Peyer's patch (tissue), 4 donors: ENCODE results near the gene AFG3L2. TPM values are rescaled to one million over a fixed set of nuclear protein-coding genes. Genes with fewer than 3 reads are reported as not detected.

Experiments used
- DNase-seq, 3 donors: peaks; one replicate each; pipeline ENCODE4 v3.0.0-alpha.2; 2017 to 2019
- H3K27ac ChIP-seq, 4 donors: fragments of 200-600 bp; sonication (generic); one replicate each; pipeline ENCODE4 v1.5.1; 2016 to 2019
- H3K27me3 ChIP-seq, 2 donors: fragments of 200-600 bp; sonication (generic); one replicate each; pipeline ENCODE4 v1.5.1; 2019
- H3K36me3 ChIP-seq, 3 donors: fragments of 200-600 bp; sonication (generic); one replicate each; pipeline ENCODE4 v1.5.1; 2016 to 2019
- H3K4me1 ChIP-seq, 4 donors: fragments of 200-600 bp; sonication (generic); one replicate each; pipeline ENCODE4 v1.5.1; 2016 to 2019
- H3K4me3 ChIP-seq, 4 donors: fragments of 200-600 bp; sonication (generic); 1 replicate in 3 of 4; 2 replicates in 1 of 4; pipeline ENCODE4 v1.5.1; 2016 to 2019; ENCODE audit warnings: mild to moderate bottlenecking in 1 of 4
- H3K9me3 ChIP-seq, 4 donors: fragments of 200-600 bp; sonication (generic); one replicate each; pipeline ENCODE4 v1.5.1; 2016 to 2019; ENCODE audit warnings: mild to moderate bottlenecking in 1 of 4
- CTCF ChIP-seq, 6 experiments: fragments of 450-650 bp in 4 of 6; fragments of 200-600 bp in 2 of 6; sonication (generic) in 1 of 6; IDR thresholded peaks; one replicate each; pipeline ENCODE4 v1.5.1; 2017 to 2019; ENCODE audit warnings: antibody characterized with exemption in 6 of 6, mild to moderate bottlenecking in 3 of 6, moderate library complexity in 1 of 6
- POLR2A ChIP-seq, 2 donors: fragments of 450-650 bp; IDR thresholded peaks; one replicate each; pipeline ENCODE4 v1.5.1; 2017; ENCODE audit warnings: antibody characterized with exemption in 2 of 2, mild to moderate bottlenecking in 2 of 2, moderate library complexity in 2 of 2
- total RNA-seq, 4 donors: library from RNA; depleted of rRNA; stranded (reverse); fragments of >200 nt; gene quantifications; one replicate each; pipeline ENCODE4 v1.1.0, GENCODE V29; 2016

AFG3L2 gene
- total RNA-seq, 4 donors from 2014 or later: 47.9 to 111 (median 94.8) TPM

DNA sequence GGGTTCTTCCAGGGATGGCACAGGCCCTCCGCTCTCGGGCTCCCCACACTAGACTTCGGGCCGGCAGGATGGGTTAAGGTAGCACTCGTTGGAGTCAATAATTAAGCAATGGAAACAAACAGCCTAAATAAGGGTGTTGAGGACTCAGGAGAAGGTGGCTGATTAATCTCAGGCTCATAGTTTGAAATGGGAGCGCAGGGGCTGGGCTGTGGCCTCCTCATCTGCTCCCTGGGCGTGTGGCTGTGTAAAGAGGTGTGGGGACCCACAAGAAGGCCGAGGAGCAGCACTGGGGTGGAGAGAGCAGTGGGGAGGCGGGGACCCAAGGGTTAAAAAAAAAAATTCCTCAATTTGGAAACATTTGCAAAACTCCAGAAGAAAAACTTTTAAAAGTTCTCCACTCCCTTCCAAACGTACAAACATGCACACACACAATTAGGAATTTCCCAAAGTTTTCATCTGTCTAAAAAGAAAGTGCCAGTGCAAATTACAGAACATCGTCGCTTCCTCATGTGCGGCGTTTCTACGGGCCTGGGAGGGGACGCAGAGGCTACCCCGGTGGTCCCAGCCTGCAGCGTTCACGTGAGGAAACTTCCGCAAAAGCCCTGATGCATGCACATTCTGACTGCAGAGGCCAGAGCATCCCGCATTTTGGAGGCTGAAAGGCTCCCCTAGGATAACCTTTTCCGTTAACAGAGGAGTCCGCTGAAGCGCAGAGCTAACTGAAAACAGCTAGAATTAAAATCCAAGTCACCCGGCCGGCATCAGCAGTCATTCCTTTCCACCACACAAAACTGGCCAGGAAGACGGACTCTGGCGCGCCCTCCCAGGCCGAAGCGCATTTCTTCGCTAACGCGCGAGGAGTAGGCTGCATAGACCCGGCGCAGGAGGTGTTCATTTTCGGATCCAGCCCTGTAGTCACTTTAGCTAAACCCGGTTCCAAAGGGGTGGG lies 70.0 kb downstream of the AFG3L2 start:
- no peaks in the 10 kb centered on the region for H3K27me3 ChIP-seq
- DNase-seq: peak in 1 of 3 donors; percentile 67
- H3K4me3 ChIP-seq: peak overlapping the region; percentile 26 to 70 (median 58)

GRCh38 chr18:12305930-12306629 lies 70.9 kb downstream of the AFG3L2 start:
- no peak overlapping the region for H3K27ac ChIP-seq
- H3K9me3 ChIP-seq: no peaks in the 10 kb centered on the region
- H3K27me3 ChIP-seq: no peaks in the 10 kb centered on the region
- H3K36me3 ChIP-seq: no peaks in the 10 kb centered on the region
- peaks cover 0 to 14% (median 7%) of the 10 kb centered on the region in 4 donors for H3K4me1 ChIP-seq
- TF ChIP-seq POLR2A (IDR thresholded peaks at IDR 0.05) (no peak), CTCF (IDR thresholded peaks at IDR 0.05) (no peak)
- DNase-seq: no peak
- H3K4me3 ChIP-seq: no peak overlapping the region

More for the DNA sequence above, 70.0 kb downstream of the AFG3L2 start:
- no peaks in the 10 kb centered on the region for H3K9me3 ChIP-seq
- H3K4me1 ChIP-seq: peaks cover 0 to 14% (median 7%) of the 10 kb centered on the region in 4 donors
- TF ChIP-seq POLR2A (IDR thresholded peaks at IDR 0.05): no peak
- peak overlapping the region; percentile 80 to 98 (median 90) for H3K27ac ChIP-seq
- peaks cover 0 to 4% (median 0%) of the 10 kb centered on the region in 3 donors for H3K36me3 ChIP-seq

DNA sequence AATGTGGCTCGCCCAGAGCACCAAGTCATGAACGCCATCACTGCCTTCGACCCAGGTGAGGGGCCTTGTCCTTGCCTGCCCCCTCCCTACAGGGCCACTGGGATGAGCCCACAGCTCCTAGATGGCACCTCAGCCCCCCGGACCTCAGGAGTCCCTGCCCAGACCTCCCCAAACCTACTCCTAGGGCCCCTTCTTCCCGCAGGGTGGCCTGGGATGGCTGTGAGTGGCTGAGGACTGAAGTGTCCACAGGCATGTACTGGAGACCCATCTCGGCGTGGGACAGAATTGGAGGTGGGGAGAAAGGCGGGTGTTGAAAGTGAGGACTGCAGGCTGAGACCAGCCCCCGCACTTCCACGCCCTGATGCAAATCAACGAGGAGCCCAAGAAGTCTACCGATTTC lies 71.8 kb downstream of the AFG3L2 start:
- Histone ChIP-seq H3K27me3 (no peaks in the 10 kb centered on the region), H3K36me3 (no peaks in the 10 kb centered on the region), H3K4me3 (no peak overlapping the region), H3K9me3 (no peaks in the 10 kb centered on the region), H3K4me1 (peaks cover 0 to 14% (median 7%) of the 10 kb centered on the region in 4 donors), H3K27ac (no peak overlapping the region)
- no peak for DNase-seq
- no peak for TF ChIP-seq CTCF (IDR thresholded peaks at IDR 0.05)
- TF ChIP-seq POLR2A (IDR thresholded peaks at IDR 0.05): no peak

GRCh38 chr18:12304351-12305210 lies 72.4 kb downstream of the AFG3L2 start:
- Histone ChIP-seq H3K9me3 (no peaks in the 10 kb centered on the region), H3K27me3 (no peaks in the 10 kb centered on the region), H3K4me3 (no peak overlapping the region), H3K4me1 (peaks cover 0 to 14% (median 5%) of the 10 kb centered on the region in 4 donors), H3K36me3 (no peaks in the 10 kb centered on the region), H3K27ac (no peak overlapping the region)
- DNase-seq: no peak
- no peak for TF ChIP-seq CTCF (IDR thresholded peaks at IDR 0.05)
- no peak for TF ChIP-seq POLR2A (IDR thresholded peaks at IDR 0.05)

DNA sequence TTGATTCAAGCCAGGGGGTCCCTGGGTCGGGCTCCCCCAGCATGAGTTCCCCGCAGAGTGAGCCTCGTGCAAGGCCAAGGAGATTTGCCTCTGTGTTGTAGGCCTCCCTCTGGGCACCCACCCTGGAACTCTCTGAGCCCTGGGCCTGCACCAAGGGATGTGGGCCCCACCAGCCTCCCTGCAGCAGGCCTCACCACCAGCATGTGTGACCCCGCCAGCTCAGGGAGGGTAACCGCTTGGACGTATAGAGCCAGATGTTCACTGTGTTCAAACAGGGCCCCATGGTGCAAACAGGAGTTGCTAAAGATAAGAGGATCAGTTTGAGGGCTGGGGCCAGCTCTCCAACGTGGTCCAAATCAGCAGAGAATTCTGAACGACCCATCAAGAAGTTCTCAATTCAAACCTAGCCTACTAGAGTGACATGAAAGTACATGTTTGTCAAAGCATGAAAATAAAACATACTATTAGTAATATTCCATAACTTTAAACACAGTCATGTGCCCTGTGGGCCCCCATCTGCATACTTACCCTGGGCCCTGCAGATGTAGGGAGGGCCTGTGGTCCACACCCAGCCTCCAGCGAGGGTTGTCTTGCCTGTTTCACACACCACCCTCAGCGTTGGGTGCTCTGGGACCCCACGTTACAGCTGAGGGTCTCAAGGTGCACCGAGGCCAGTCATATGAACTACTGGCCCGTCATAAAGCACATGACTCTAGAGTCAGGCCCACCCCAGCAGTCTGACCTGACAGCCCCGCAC lies 74.5 kb downstream of the AFG3L2 start:
- TF ChIP-seq CTCF (IDR thresholded peaks at IDR 0.05): no peak
- no peak for TF ChIP-seq POLR2A (IDR thresholded peaks at IDR 0.05)
- no peaks in the 10 kb centered on the region for H3K9me3 ChIP-seq
- peaks cover 0 to 11% (median 0%) of the 10 kb centered on the region in 4 donors for H3K4me1 ChIP-seq
- no peaks in the 10 kb centered on the region for H3K36me3 ChIP-seq
- H3K27me3 ChIP-seq: no peaks in the 10 kb centered on the region
- H3K4me3 ChIP-seq: no peak overlapping the region
- H3K27ac ChIP-seq: no peak overlapping the region
- DNase-seq: no peak
